ENCODE data around the gene CTSS. TPM values are rescaled to one million over a fixed set of nuclear protein-coding genes. Genes with fewer than 3 reads are reported as not detected.

CTSS gene
- total and polyA plus RNA-seq, 7 donors: 16.3 to 267 (median 63.3) TPM

Small RNA genes within 50 kb of the gene (small RNA-seq; reads per million reads assigned to genes)
- 0 reads per million in 3 donors for gene RNU6-1042P
- 0 reads per million in 3 donors for gene RNU6-1309P

Other genes starting within 250 kb of the CTSS start
- 10 to 100 TPM; 14.6 to 36.0 (median 24.3) TPM for gene ADAMTSL4, start 216.4 kb downstream of the CTSS start, total RNA-seq
- 10 to 100 TPM in 1 of 3 donors, 1 to 10 TPM in 2; 2.1 to 14.0 (median 4.8) TPM for gene ADAMTSL4, start 216.4 kb downstream of the CTSS start, polyA plus RNA-seq
- gene MCL1, start 186.2 kb downstream of the CTSS start, total RNA-seq: 100 to 1,000 TPM; 159 to 352 (median 212) TPM
- 100 to 1,000 TPM; 119 to 194 (median 153) TPM for gene MCL1, start 186.2 kb downstream of the CTSS start, polyA plus RNA-seq
- gene ENSA, start 136.2 kb downstream of the CTSS start, total RNA-seq: 100 to 1,000 TPM; 114 to 150 (median 129) TPM
- gene ENSA, start 136.2 kb downstream of the CTSS start, polyA plus RNA-seq: 100 to 1,000 TPM; 181 to 242 (median 217) TPM
- 10 to 100 TPM; 18.1 to 27.2 (median 20.7) TPM for gene GOLPH3L, start 68.6 kb downstream of the CTSS start, total RNA-seq
- 10 to 100 TPM; 26.5 to 66.6 (median 49.9) TPM for gene GOLPH3L, start 68.6 kb downstream of the CTSS start, polyA plus RNA-seq
- not detected for gene HORMAD1, start 44.9 kb downstream of the CTSS start, total RNA-seq
- gene HORMAD1, start 44.9 kb downstream of the CTSS start, polyA plus RNA-seq: under 1 TPM in 2 of 3 donors, not detected in 1; 0.32 to 0.69 TPM
- 100 to 1,000 TPM in 1 of 4 donors, 10 to 100 TPM in 3; 33.5 to 114 (median 82.7) TPM for gene CTSK, start 42.5 kb upstream of the CTSS start, total RNA-seq
- gene CTSK, start 42.5 kb upstream of the CTSS start, polyA plus RNA-seq: 10 to 100 TPM in 2 of 3 donors, 1 to 10 TPM in 1; 7.6 to 66.3 (median 56.5) TPM
- gene ARNT, start 110.8 kb upstream of the CTSS start, total RNA-seq: 10 to 100 TPM; 39.9 to 64.8 (median 56.6) TPM
- 10 to 100 TPM; 19.1 to 22.8 (median 21.5) TPM for gene ARNT, start 110.8 kb upstream of the CTSS start, polyA plus RNA-seq
- gene CTXND2, start 121.4 kb upstream of the CTSS start, total RNA-seq: not detected
- gene CTXND2, start 121.4 kb upstream of the CTSS start, polyA plus RNA-seq: not detected
- gene SETDB1, start 160.6 kb upstream of the CTSS start, total RNA-seq: 10 to 100 TPM; 23.9 to 36.0 (median 30.3) TPM
- 10 to 100 TPM in 1 of 3 donors, 1 to 10 TPM in 2; 5.5 to 24.5 (median 9.0) TPM for gene SETDB1, start 160.6 kb upstream of the CTSS start, polyA plus RNA-seq
- gene CERS2, start 209.1 kb upstream of the CTSS start, total RNA-seq: 100 to 1,000 TPM in 1 of 4 donors, 10 to 100 TPM in 3; 68.7 to 103 (median 79.1) TPM
- gene CERS2, start 209.1 kb upstream of the CTSS start, polyA plus RNA-seq: 100 to 1,000 TPM in 1 of 3 donors, 10 to 100 TPM in 2; 50.6 to 115 (median 97.8) TPM
- gene ANXA9, start 216.5 kb upstream of the CTSS start, total RNA-seq: under 1 TPM in 1 of 4 donors, not detected in 3; 0.36 TPM
- gene ANXA9, start 216.5 kb upstream of the CTSS start, polyA plus RNA-seq: under 1 TPM in 2 of 3 donors, not detected in 1; 0.45 to 0.60 TPM
- gene MINDY1, start 241.1 kb upstream of the CTSS start, total RNA-seq: 10 to 100 TPM; 21.7 to 51.8 (median 27.0) TPM
- 10 to 100 TPM; 15.6 to 26.4 (median 22.1) TPM for gene MINDY1, start 241.1 kb upstream of the CTSS start, polyA plus RNA-seq
- 10 to 100 TPM; 16.7 to 33.9 (median 27.7) TPM for gene PRUNE1, start 242.7 kb upstream of the CTSS start, total RNA-seq
- gene PRUNE1, start 242.7 kb upstream of the CTSS start, polyA plus RNA-seq: 10 to 100 TPM; 15.5 to 18.7 (median 18.6) TPM